Kidney (tissue), 14 donors: ENCODE data around the gene ATF6B. TPM values are rescaled to one million over a fixed set of nuclear protein-coding genes. Genes with fewer than 3 reads are reported as not detected.

Experiments used
- DNase-seq, 5 donors: peaks; one replicate each; pipeline ENCODE4 v3.0.0-alpha.2; 2013 to 2020
- FAIRE-seq: peaks from 2 replicates; lab custom pipeline; 2012; peaks lifted over from hg19 to GRCh38; lab: Jason Lieb, UNC
- H3K27ac ChIP-seq, 2 donors: one replicate each; pipeline ENCODE4 v1.7.0; 2013; ENCODE audit warnings: low read depth in 2 of 2, low read length in 2 of 2, inconsistent platforms in 1 of 2
- H3K27me3 ChIP-seq: one replicate; pipeline ENCODE4 v1.7.1; 2013; ENCODE audit warnings: low read length, inconsistent platforms; ENCODE audit not compliant: control insufficient read depth, insufficient read depth
- H3K36me3 ChIP-seq, 3 donors: one replicate each; pipeline versions ENCODE4 v1.7.0 to v1.7.1; 2013; ENCODE audit warnings: low read length in 3 of 3, control low read depth in 1 of 3, inconsistent platforms in 1 of 3; ENCODE audit not compliant: insufficient read depth in 3 of 3, control insufficient read depth in 2 of 3
- H3K4me1 ChIP-seq, 3 donors: one replicate each; pipeline versions ENCODE4 v1.7.0 to v1.7.1; 2013; ENCODE audit warnings: low read length in 3 of 3, inconsistent platforms in 1 of 3, low read depth in 1 of 3; ENCODE audit not compliant: control insufficient read depth in 2 of 3, insufficient read depth in 2 of 3
- H3K4me3 ChIP-seq, 3 donors: one replicate each; pipeline versions ENCODE4 v1.7.0 to v1.8.1; 2013; ENCODE audit warnings: low read length in 3 of 3, control low read depth in 1 of 3, inconsistent platforms in 1 of 3
- H3K9ac ChIP-seq, 3 donors: one replicate each; pipeline versions ENCODE4 v1.7.0 to v1.7.1; 2013; ENCODE audit warnings: low read length in 3 of 3, control low read depth in 1 of 3, inconsistent platforms in 1 of 3
- H3K9me3 ChIP-seq, 3 donors: one replicate each; pipeline versions ENCODE4 v1.7.0 to v1.7.1; 2013; ENCODE audit warnings: low read length in 3 of 3, control low read depth in 1 of 3, inconsistent platforms in 1 of 3; ENCODE audit not compliant: control insufficient read depth in 2 of 3, insufficient read depth in 1 of 3
- intact Hi-C: fragments of 100-400 bp; cut with DNase I; formaldehyde crosslinking; loops from one replicate; pipeline ENCODE4 v1.11.1; 2022
- polyA plus RNA-seq: library from polyadenylated mRNA; stranded (reverse); fragments of 350-450 nt; fragmentation: Illumina TruSeq; extraction: RNeasy Lipid Tissue Mini Kit (QIAGEN cat#74804); gene quantifications from one replicate; pipeline ENCODE4 v1.2.3, GENCODE V29; 2014; ENCODE audit warnings: low read depth, low replicate concordance; ENCODE audit not compliant: insufficient read depth
- total RNA-seq: library from RNA; stranded (reverse); fragmentation: NEBNext Ultra II Directional; extraction: Animal tissue kit (Norgen Biotek cat#: 25700); gene quantifications from one replicate; pipeline ENCODE4 v1.2.1, GENCODE V29; 2021
- TF ChIP-seq, protein P1 (sequence below): IDR thresholded peaks from 3 replicates; pipeline ENCODE4 v1.5.1; 2012; ENCODE audit warnings: mild to moderate bottlenecking, moderate library complexity, borderline replicate concordance; ENCODE audit not compliant: insufficient read depth; ENCODE audit errors: extremely low read depth
- donor health status: control.
- donor health status: control.
- donor health status: control.
- donor health status: control.
- donor health status: control.
- donor health status: DM: yes; HTN: yes; CAD: no.
- donor health status: Normal renal cell carcinoma (clear cell type).

ATF6B gene
- total and polyA plus RNA-seq, 2 donors from 2014 or later, result 40.3 to 104 TPM

GRCh38 chr6:32174416-32174815, 46.4 kb upstream of the ATF6B start:
- Histone ChIP-seq H3K9me3 (no peaks in the 10 kb centered on the region), H3K27ac (no peak overlapping the region), H3K9ac (no peak overlapping the region), H3K27me3 (no peaks in the 10 kb centered on the region), H3K4me3 (peak overlapping the region in 2 of 3 donors; percentile 10 to 94), H3K36me3 (peaks cover 0 to 12% (median 2%) of the 10 kb centered on the region in 3 donors), H3K4me1 (peaks cover 7 to 29% (median 28%) of the 10 kb centered on the region in 3 donors)
- TF ChIP-seq, protein P1, sequence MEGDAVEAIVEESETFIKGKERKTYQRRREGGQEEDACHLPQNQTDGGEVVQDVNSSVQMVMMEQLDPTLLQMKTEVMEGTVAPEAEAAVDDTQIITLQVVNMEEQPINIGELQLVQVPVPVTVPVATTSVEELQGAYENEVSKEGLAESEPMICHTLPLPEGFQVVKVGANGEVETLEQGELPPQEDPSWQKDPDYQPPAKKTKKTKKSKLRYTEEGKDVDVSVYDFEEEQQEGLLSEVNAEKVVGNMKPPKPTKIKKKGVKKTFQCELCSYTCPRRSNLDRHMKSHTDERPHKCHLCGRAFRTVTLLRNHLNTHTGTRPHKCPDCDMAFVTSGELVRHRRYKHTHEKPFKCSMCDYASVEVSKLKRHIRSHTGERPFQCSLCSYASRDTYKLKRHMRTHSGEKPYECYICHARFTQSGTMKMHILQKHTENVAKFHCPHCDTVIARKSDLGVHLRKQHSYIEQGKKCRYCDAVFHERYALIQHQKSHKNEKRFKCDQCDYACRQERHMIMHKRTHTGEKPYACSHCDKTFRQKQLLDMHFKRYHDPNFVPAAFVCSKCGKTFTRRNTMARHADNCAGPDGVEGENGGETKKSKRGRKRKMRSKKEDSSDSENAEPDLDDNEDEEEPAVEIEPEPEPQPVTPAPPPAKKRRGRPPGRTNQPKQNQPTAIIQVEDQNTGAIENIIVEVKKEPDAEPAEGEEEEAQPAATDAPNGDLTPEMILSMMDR, result no peak
- DNase-seq, result no peak
- FAIRE-seq, result no peak
- intact Hi-C loops, result no loop called here

DNA sequence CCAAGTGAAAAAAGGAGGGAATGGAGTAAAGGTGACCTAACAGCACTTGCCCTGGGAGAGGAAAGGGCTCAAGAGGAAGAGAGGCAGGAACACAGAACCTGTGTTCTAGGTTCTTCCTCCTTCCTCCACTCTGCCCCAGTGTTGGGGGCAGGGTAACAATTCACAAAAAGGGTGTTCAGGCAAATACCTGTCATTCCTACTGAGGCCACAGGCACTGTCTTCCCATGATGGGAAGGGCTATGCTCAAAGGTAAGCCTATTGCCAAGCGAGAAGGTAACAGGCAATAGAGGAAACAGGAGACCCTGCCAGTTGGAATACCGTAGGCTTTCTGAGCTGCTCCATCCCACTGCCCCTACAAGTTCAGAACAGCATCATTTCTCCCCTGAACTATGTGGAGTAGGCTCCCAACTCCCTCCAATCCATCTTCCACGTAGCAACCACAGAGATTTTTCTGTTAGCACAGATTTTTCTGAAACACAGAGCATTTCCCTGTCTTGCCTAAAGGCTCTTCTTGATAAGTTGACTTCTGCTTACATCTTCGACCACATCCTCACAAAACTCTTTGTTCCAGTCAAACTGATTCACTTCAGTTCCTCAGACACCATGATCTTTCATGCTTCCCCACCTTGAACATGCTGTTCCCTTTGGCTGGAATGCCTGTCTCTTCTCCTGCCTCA, 45.1 kb upstream of the ATF6B start:
- TF ChIP-seq, protein P1, result no peak
- Histone ChIP-seq H3K36me3 (peaks cover 0 to 12% (median 12%) of the 10 kb centered on the region in 3 donors), H3K9ac (no peak overlapping the region), H3K9me3 (no peaks in the 10 kb centered on the region), H3K27me3 (no peaks in the 10 kb centered on the region), H3K4me1 (peaks cover 4 to 21% (median 19%) of the 10 kb centered on the region in 3 donors), H3K27ac (no peak overlapping the region), H3K4me3 (no peak overlapping the region)
- intact Hi-C loops, result no loop called here
- FAIRE-seq, result no peak
- no peak for DNase-seq

DNA sequence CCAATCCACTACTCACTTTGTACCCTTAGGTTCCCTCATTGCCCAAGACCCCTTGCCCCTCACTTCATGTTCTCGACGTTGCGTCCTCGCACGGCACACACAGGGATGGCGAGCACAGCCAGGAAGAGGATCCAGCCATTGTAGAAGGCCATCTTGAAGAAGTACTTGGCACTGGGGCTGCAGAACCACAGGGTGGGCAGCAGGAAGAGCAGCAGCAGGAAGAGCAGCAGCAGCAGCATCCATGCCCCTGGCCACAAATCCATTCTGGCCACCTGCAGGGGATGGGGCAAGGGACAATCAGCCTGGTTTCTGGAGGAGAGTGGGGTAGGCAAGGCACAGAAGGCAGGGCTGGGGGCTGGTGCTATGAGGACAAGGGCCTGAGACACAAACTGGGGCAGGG, 43.2 kb upstream of the ATF6B start:
- no peak overlapping the region for H3K4me3 ChIP-seq
- H3K9ac ChIP-seq, result no peak overlapping the region
- H3K9me3 ChIP-seq, result no peaks in the 10 kb centered on the region
- no peak overlapping the region for H3K27ac ChIP-seq
- peaks cover 0 to 10% (median 10%) of the 10 kb centered on the region in 3 donors for H3K4me1 ChIP-seq
- DNase-seq (peak in 1 of 5 donors; percentile 29), FAIRE-seq (no peak)
- TF ChIP-seq, protein P1, result no peak
- intact Hi-C loops, result no loop called here
- peaks cover 0 to 19% (median 12%) of the 10 kb centered on the region in 3 donors for H3K36me3 ChIP-seq
- H3K27me3 ChIP-seq, result no peaks in the 10 kb centered on the region
